ENCODE results near the gene ABCA6.

ABCA6 gene

DNA sequence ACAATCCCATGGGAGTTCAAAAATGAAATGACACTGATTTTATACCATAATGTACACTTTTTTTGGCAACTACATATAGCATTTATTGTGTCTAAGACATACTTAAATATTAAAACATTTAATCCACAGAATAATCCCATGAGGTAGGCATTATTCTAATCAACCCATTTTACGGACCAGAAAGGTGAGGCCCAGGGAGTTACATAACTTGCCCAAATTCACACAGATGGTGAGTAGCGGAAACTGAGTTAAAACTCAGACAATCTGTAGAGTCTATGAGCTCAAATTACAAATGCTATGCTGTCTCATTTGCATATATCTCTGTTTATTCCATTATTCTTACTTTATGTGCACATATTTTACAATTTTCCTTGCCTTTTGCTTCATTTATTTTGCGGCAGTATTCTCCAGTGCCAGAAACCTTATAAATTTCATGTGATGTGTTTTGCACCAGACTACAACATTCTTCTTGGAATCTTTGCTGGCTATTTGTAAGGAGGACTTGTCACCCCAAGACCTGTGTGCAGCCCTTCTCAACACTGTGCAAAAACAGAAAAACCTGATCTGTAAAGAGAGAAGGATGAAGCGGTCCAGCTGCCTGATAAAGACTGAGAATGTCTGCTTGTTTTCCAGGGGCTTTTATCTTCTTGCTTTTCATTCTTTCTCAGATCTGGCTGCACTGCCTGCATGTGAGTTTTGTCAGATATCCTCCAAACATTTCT, 78.7 kb downstream of the ABCA6 start:
- no peak overlapping the region for H3K4me3 ChIP-seq (ENCODE audit: low read depth in 1 of 2, low read length in 2 of 2)
- no peaks in the 10 kb centered on the region for H3K9me3 ChIP-seq (ENCODE audit: control insufficient read depth in 1 of 2, low read length in 2 of 2)
- H3K27me3 ChIP-seq (ENCODE audit: control insufficient read depth in 1 of 2, insufficient read depth in 2 of 2, low read length in 2 of 2) = no peaks in the 10 kb centered on the region
- no peak overlapping the region for H3K27ac ChIP-seq (ENCODE audit: low read depth, low read length)
- H3K36me3 ChIP-seq (ENCODE audit: control insufficient read depth in 1 of 2, insufficient read depth in 2 of 2, low read length in 2 of 2) = no peaks in the 10 kb centered on the region
- no peaks in the 10 kb centered on the region for H3K4me1 ChIP-seq (ENCODE audit: control insufficient read depth in 1 of 2, insufficient read depth in 2 of 2, low read length in 2 of 2)
- no peak overlapping the region for H3K9ac ChIP-seq (ENCODE audit: low read depth in 1 of 2, low read length in 2 of 2)

DNA sequence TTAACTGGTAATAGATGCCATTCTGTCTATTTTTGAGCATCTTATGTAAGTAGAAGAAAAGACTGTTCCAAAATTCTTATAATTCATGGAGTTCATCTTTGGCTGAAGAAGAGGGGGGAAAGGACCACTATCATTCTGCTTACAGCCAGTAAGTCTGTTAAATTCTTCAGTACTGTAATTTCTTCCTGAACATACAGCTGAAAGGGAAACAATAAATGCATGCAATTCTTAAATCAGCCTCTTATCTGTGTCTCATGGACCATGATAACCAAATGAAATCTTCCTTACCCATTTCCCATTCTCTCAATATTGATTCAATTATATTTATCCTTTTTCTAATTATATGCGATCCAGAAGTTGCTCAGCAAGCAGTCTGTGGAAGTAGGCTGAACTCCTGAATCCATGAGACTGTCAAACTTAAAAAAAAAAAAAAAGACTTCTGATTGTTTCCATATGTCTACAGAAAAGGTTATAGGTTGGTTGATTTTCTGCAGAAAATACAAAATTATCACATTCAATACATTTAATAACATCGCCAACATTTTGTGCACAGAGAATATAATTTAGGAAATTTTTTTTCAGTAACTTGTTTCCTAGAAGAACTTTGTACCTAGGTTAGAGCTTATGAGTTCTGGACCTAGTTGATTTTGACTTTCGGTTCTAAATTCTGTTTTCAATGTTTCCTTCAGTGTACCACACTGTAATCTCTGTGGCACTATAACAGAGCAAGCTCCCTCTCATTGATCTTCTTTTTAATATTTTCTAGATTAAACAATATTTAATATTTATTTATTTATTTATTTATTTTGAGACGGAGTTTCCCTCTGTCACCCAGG, 79.8 kb downstream of the ABCA6 start:
- Histone ChIP-seq H3K27me3 (ENCODE audit: control insufficient read depth in 1 of 2, insufficient read depth in 2 of 2, low read length in 2 of 2) (no peaks in the 10 kb centered on the region), H3K4me1 (ENCODE audit: control insufficient read depth in 1 of 2, insufficient read depth in 2 of 2, low read length in 2 of 2) (peaks cover 0 to 5% of the 10 kb centered on the region in 2 donors), H3K9me3 (ENCODE audit: control insufficient read depth in 1 of 2, low read length in 2 of 2) (no peaks in the 10 kb centered on the region), H3K9ac (ENCODE audit: low read depth in 1 of 2, low read length in 2 of 2) (no peak overlapping the region), H3K36me3 (ENCODE audit: control insufficient read depth in 1 of 2, insufficient read depth in 2 of 2, low read length in 2 of 2) (no peaks in the 10 kb centered on the region), H3K4me3 (ENCODE audit: low read depth in 1 of 2, low read length in 2 of 2) (no peak overlapping the region), H3K27ac (ENCODE audit: low read depth, low read length) (no peak overlapping the region)

- Histone ChIP-seq H3K4me3 (ENCODE audit: low read depth in 1 of 2, low read length in 2 of 2) (no peak within 1 kb of the TSS), H3K36me3 (ENCODE audit: control insufficient read depth in 1 of 2, insufficient read depth in 2 of 2, low read length in 2 of 2) (no peaks in the 10 kb centered on the region), H3K9me3 (ENCODE audit: control insufficient read depth in 1 of 2, low read length in 2 of 2) (no peaks in the 10 kb centered on the region), H3K9ac (ENCODE audit: low read depth in 1 of 2, low read length in 2 of 2) (no peak within 1 kb of the TSS), H3K4me1 (ENCODE audit: control insufficient read depth in 1 of 2, insufficient read depth in 2 of 2, low read length in 2 of 2) (peaks cover 0 to 5% of the 10 kb centered on the region in 2 donors), H3K27ac (ENCODE audit: low read depth, low read length) (no peak within 1 kb of the TSS), H3K27me3 (ENCODE audit: control insufficient read depth in 1 of 2, insufficient read depth in 2 of 2, low read length in 2 of 2) (no peaks in the 10 kb centered on the region)
Observed at GRCh38 chr17:69060822-69061221, 80.9 kb downstream of the ABCA6 start, which contains the start of gene ABCA9. TSS of gene ABCA9 (minus strand) at chr17:69060927. CDS start at chr17:69051126, 9,801 bp downstream.

DNA sequence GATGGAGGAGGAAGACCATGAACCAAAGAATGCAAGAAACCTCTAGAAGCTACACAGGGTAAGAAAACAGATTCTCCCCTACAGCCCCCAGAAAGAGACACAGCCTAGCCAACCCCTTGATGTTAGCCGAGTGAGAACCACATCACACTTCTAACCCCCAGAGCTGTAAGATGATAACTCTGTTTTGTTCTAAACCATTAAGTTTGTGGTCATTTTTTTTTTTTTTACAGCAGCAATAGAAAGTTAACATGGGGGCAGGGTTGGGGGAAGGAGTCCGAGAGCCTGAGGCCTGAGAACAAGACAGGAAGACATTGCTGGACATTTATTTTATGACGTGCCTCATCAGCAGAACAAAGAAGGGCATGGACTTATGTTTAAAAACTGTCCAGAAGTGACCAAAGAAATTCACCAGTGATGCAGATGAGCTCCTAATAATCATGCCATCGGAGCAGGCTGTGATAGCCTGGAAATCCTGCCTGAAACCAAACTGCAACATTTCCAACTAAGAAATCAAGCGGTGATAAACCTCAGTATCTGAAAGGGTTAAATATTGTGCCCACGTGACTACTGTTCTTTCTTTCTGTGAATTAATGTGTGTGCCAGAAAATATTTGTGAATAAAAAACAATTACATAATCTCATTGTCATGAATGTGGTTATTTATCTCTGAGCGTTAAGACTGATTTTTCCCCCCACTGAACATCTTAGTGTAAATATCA, 82.1 kb downstream of the ABCA6 start:
- no peaks in the 10 kb centered on the region for H3K27me3 ChIP-seq (ENCODE audit: control insufficient read depth in 1 of 2, insufficient read depth in 2 of 2, low read length in 2 of 2)
- H3K4me3 ChIP-seq (ENCODE audit: low read depth in 1 of 2, low read length in 2 of 2) = no peak overlapping the region
- H3K36me3 ChIP-seq (ENCODE audit: control insufficient read depth in 1 of 2, insufficient read depth in 2 of 2, low read length in 2 of 2) = no peaks in the 10 kb centered on the region
- H3K9me3 ChIP-seq (ENCODE audit: control insufficient read depth in 1 of 2, low read length in 2 of 2) = no peaks in the 10 kb centered on the region
- H3K9ac ChIP-seq (ENCODE audit: low read depth in 1 of 2, low read length in 2 of 2) = no peak overlapping the region
- H3K4me1 ChIP-seq (ENCODE audit: control insufficient read depth in 1 of 2, insufficient read depth in 2 of 2, low read length in 2 of 2) = peaks cover 0 to 5% of the 10 kb centered on the region in 2 donors
- H3K27ac ChIP-seq (ENCODE audit: low read depth, low read length) = no peak overlapping the region

DNA sequence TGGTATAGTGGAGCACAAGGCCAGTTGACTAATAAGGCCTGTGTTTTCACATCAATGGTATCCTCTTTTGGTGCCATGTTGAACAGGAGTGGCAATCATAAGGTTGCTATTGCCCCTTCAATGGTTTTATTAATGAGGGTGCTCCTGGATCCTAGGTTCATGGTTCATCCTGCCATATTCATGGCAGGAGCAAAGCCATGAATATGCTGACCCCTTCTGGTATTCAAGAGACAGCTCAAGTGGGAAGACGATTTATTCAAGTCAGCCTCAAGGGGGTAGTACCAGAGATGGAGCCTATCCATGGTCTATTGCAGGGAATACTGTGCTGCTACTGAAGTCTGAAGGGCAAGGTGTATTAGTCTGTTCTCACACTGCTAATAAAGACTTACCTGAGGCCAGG, 83.5 kb downstream of the ABCA6 start:
- Histone ChIP-seq H3K27me3 (ENCODE audit: control insufficient read depth in 1 of 2, insufficient read depth in 2 of 2, low read length in 2 of 2) (no peaks in the 10 kb centered on the region), H3K9ac (ENCODE audit: low read depth in 1 of 2, low read length in 2 of 2) (no peak overlapping the region), H3K4me1 (ENCODE audit: control insufficient read depth in 1 of 2, insufficient read depth in 2 of 2, low read length in 2 of 2) (peaks cover 0 to 5% of the 10 kb centered on the region in 2 donors), H3K4me3 (ENCODE audit: low read depth in 1 of 2, low read length in 2 of 2) (no peak overlapping the region), H3K9me3 (ENCODE audit: control insufficient read depth in 1 of 2, low read length in 2 of 2) (no peaks in the 10 kb centered on the region), H3K27ac (ENCODE audit: low read depth, low read length) (no peak overlapping the region), H3K36me3 (ENCODE audit: control insufficient read depth in 1 of 2, insufficient read depth in 2 of 2, low read length in 2 of 2) (no peaks in the 10 kb centered on the region)

DNA sequence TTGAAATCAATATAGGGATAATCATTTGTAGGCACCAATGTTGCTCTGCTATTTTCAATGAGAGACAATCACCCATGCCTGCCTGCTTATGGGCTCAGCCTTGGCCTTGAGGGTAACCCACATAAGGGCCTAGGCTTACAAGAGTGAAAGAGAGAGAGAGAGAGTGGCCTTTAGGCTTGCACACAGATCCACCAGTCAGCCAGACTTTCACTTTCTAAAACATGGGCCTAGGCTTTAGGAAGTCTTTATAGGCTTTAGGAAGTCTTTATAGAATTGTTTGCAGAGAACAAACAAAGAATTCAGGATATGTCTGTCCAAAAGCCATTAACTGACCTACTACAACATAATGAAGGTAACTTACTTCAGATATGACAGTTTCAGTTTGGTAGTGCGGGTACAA, 84.4 kb downstream of the ABCA6 start:
- no peak overlapping the region for H3K27ac ChIP-seq (ENCODE audit: low read depth, low read length)
- H3K27me3 ChIP-seq (ENCODE audit: control insufficient read depth in 1 of 2, insufficient read depth in 2 of 2, low read length in 2 of 2) = no peaks in the 10 kb centered on the region
- no peaks in the 10 kb centered on the region for H3K36me3 ChIP-seq (ENCODE audit: control insufficient read depth in 1 of 2, insufficient read depth in 2 of 2, low read length in 2 of 2)
- peaks cover 0 to 5% of the 10 kb centered on the region in 2 donors for H3K4me1 ChIP-seq (ENCODE audit: control insufficient read depth in 1 of 2, insufficient read depth in 2 of 2, low read length in 2 of 2)
- no peak overlapping the region for H3K9ac ChIP-seq (ENCODE audit: low read depth in 1 of 2, low read length in 2 of 2)
- no peak overlapping the region for H3K4me3 ChIP-seq (ENCODE audit: low read depth in 1 of 2, low read length in 2 of 2)
- no peaks in the 10 kb centered on the region for H3K9me3 ChIP-seq (ENCODE audit: control insufficient read depth in 1 of 2, low read length in 2 of 2)

DNA sequence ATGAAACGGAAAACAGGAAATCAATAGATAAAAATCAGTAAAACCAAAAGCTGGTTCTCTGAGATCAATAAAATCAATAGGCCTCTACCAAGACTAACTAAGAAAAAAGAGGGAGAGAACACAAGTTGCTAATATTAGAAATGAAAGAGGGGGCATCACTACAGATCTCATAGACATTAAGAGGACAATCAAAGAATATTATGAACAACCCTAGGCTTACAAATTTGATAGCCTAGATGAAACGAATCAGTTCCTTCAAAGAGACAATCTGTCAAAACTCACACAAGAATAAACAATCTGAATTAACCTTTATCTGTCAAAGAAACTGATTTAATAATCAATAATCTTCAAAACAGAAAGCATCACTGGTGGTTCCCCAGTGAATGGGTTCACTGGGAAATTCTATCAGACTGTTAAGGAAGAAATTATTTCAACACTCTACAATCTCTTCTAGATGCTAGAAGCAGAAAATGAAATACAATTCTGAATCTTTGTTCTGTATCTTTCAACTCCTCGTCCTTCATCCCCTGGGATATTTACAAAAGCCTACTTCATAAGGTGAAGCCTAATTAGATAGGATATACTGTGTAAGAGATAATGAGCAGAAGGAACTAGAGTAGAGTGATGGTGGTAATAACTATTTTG, 85.4 kb downstream of the ABCA6 start:
- Histone ChIP-seq H3K9me3 (ENCODE audit: control insufficient read depth in 1 of 2, low read length in 2 of 2) (no peaks in the 10 kb centered on the region), H3K36me3 (ENCODE audit: control insufficient read depth in 1 of 2, insufficient read depth in 2 of 2, low read length in 2 of 2) (no peaks in the 10 kb centered on the region), H3K9ac (ENCODE audit: low read depth in 1 of 2, low read length in 2 of 2) (no peak overlapping the region), H3K4me3 (ENCODE audit: low read depth in 1 of 2, low read length in 2 of 2) (no peak overlapping the region), H3K27me3 (ENCODE audit: control insufficient read depth in 1 of 2, insufficient read depth in 2 of 2, low read length in 2 of 2) (no peaks in the 10 kb centered on the region), H3K4me1 (ENCODE audit: control insufficient read depth in 1 of 2, insufficient read depth in 2 of 2, low read length in 2 of 2) (peaks cover 0 to 5% of the 10 kb centered on the region in 2 donors), H3K27ac (ENCODE audit: low read depth, low read length) (no peak overlapping the region)

DNA sequence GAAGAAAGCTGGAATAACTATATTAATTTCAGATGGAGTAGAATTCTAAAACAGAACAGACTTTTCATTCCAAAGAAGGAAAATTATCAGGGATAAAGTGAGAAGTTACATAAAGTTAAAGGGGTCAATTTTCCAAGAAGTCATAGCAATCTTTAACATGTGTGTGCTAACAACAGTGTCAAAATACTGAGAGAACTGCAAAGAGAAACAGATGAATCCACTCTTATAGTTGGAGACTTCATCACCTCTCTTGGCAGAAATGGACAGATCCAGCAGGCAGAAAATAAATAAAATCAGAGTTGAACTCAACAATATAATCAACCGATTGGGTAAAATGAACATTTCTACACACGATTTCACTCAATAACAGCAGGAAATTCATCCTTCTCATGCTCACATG, 86.4 kb downstream of the ABCA6 start:
- no peak overlapping the region for H3K9ac ChIP-seq (ENCODE audit: low read depth in 1 of 2, low read length in 2 of 2)

DNA sequence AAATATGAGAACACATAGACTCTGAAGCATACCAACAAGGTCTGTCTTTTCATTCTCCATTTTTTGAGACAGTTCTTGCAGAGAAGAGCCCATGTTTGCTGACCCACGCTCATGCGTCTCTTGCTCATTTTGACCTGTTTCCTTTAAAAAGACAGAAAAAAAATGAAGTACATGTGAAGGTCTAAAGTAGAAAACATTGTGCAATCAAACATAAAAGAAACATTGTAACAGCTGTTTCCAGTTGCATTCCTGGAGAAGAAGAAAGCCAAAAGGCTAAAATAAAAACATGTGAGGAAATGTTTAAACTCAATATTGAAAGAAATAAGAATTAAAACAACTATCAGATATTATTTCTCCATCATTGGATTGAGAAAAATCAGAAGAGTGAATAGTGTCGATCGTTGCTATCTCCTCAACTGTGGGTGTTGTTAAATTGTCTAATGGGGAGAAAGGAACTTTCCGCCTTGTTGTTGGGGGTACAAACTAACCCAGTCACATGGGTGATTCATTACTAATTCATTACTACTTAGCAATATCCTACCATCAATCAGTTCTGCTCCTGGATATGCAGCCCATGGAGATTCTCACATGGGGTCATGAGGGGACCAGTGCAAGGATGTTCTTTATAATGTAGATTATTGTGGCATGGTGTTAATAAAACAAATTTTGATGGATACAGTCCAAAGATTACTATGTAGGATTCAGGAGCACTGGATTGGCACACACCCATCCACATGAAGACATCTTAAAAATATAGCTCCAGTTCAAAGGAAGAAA, 90.5 kb downstream of the ABCA6 start:
- Histone ChIP-seq H3K27me3 (ENCODE audit: control insufficient read depth in 1 of 2, insufficient read depth in 2 of 2, low read length in 2 of 2) (no peaks in the 10 kb centered on the region), H3K36me3 (ENCODE audit: control insufficient read depth in 1 of 2, insufficient read depth in 2 of 2, low read length in 2 of 2) (no peaks in the 10 kb centered on the region)

More for the DNA sequence above, 86.4 kb downstream of the ABCA6 start:
- H3K4me1 ChIP-seq (ENCODE audit: control insufficient read depth in 1 of 2, insufficient read depth in 2 of 2, low read length in 2 of 2) = peaks cover 0 to 5% of the 10 kb centered on the region in 2 donors
- no peaks in the 10 kb centered on the region for H3K9me3 ChIP-seq (ENCODE audit: control insufficient read depth in 1 of 2, low read length in 2 of 2)
- H3K4me3 ChIP-seq (ENCODE audit: low read depth in 1 of 2, low read length in 2 of 2) = no peak overlapping the region
- H3K36me3 ChIP-seq (ENCODE audit: control insufficient read depth in 1 of 2, insufficient read depth in 2 of 2, low read length in 2 of 2) = no peaks in the 10 kb centered on the region
- H3K27ac ChIP-seq (ENCODE audit: low read depth, low read length) = no peak overlapping the region
- no peaks in the 10 kb centered on the region for H3K27me3 ChIP-seq (ENCODE audit: control insufficient read depth in 1 of 2, insufficient read depth in 2 of 2, low read length in 2 of 2)

More for the DNA sequence above, 90.5 kb downstream of the ABCA6 start:
- H3K4me3 ChIP-seq (ENCODE audit: low read depth in 1 of 2, low read length in 2 of 2) = no peak overlapping the region
- H3K9me3 ChIP-seq (ENCODE audit: control insufficient read depth in 1 of 2, low read length in 2 of 2) = peaks cover 0 to 3% of the 10 kb centered on the region in 2 donors
- H3K27ac ChIP-seq (ENCODE audit: low read depth, low read length) = no peak overlapping the region
- H3K9ac ChIP-seq (ENCODE audit: low read depth in 1 of 2, low read length in 2 of 2) = no peak overlapping the region
- H3K4me1 ChIP-seq (ENCODE audit: control insufficient read depth in 1 of 2, insufficient read depth in 2 of 2, low read length in 2 of 2) = peaks cover 8 to 11% of the 10 kb centered on the region in 2 donors

Measured in duodenal mucosa (tissue), 2 donors.